LoVo (cell line): Measurements from ENCODE around the gene LRRC75A.
A peak's percentile ranks its signal among the peaks of the same experiment; 100 is the strongest.
"Not testable (repeated sequence)": the region's sequence is repeated elsewhere in the genome, so short reads cannot be mapped to it uniquely, and the experiment has no call there.

Source experiments
- DNase-seq: peaks from one replicate; pipeline ENCODE4 v3.0.0-alpha.2; 2016; ENCODE audit warnings: low spot score

Gene LRRC75A

GRCh38 chr17:16449121-16449570 lies 42.8 kb downstream of the LRRC75A start:
- no peak for DNase-seq

- DNase-seq, result no peak
Measured at GRCh38 chr17:16448490-16448889, 43.5 kb downstream of the LRRC75A start.

GRCh38 chr17:16447676-16448075 lies 44.3 kb downstream of the LRRC75A start:
- no peak for DNase-seq

GRCh38 chr17:16446338-16446983 lies 45.5 kb downstream of the LRRC75A start:
- no peak for DNase-seq

- DNase-seq, result no peak
Measured at GRCh38 chr17:16444258-16444886, 47.6 kb downstream of the LRRC75A start.

GRCh38 chr17:16443511-16444257 lies 48.3 kb downstream of the LRRC75A start:
- no peak for DNase-seq

GRCh38 chr17:16442594-16443510 lies 49.1 kb downstream of the LRRC75A start:
- peak; percentile 28 for DNase-seq

- peak; percentile 31 for DNase-seq
Measured at GRCh38 chr17:16442141-16442540, 49.9 kb downstream of the LRRC75A start.

GRCh38 chr17:16440901-16441629 lies 50.9 kb downstream of the LRRC75A start:
- DNase-seq, result no peak

GRCh38 chr17:16440354-16440753 lies 51.6 kb downstream of the LRRC75A start:
- not testable (repeated sequence) for DNase-seq

GRCh38 chr17:16439811-16440351 lies 52.1 kb downstream of the LRRC75A start:
- peak; percentile 30 for DNase-seq

- DNase-seq, result peak; percentile 14
Measured at GRCh38 chr17:16439303-16439791, 52.6 kb downstream of the LRRC75A start.

- DNase-seq, result peak; percentile 99
Measured at GRCh38 chr17:16438557-16439302, 53.3 kb downstream of the LRRC75A start.

- DNase-seq, result no peak
Measured at GRCh38 chr17:16438173-16438556, 53.8 kb downstream of the LRRC75A start.

- no peak for DNase-seq
Measured at GRCh38 chr17:16437083-16437482, 54.9 kb downstream of the LRRC75A start.

- no peak for DNase-seq
Measured at GRCh38 chr17:16435925-16436886, 55.8 kb downstream of the LRRC75A start.

- DNase-seq, result no peak
Measured at GRCh38 chr17:16434662-16435061, 57.3 kb downstream of the LRRC75A start.

- no peak for DNase-seq
Measured at GRCh38 chr17:16433514-16433913, 58.5 kb downstream of the LRRC75A start.

- no peak for DNase-seq
Measured at GRCh38 chr17:16432017-16432416, 60.0 kb downstream of the LRRC75A start.
